Upper lobe of right lung (tissue), 1 donor: Measurements from ENCODE around the gene CCNL2. TPM values are rescaled to one million over a fixed set of nuclear protein-coding genes. Genes with fewer than 3 reads are reported as not detected.

Experiments used
- ATAC-seq: fragments of 200-7000 bp; cut with Tn5 transposase; one replicate; pipeline ENCODE4 v1.9.1; 2020; ENCODE audit warnings: mild to moderate bottlenecking, moderate library complexity
- DNase-seq: peaks from one replicate; pipeline ENCODE4 v3.0.0-alpha.2; 2020
- H3K27ac ChIP-seq: fragments of 200-600 bp; one replicate; pipeline ENCODE4 v1.8.0; 2022
- H3K27me3 ChIP-seq: fragments of 200-600 bp; one replicate; pipeline ENCODE4 v1.8.0; 2022; ENCODE audit warnings: mild to moderate bottlenecking
- H3K36me3 ChIP-seq: fragments of 200-600 bp; one replicate; pipeline ENCODE4 v1.8.0; 2022
- H3K4me1 ChIP-seq: fragments of 200-600 bp; one replicate; pipeline ENCODE4 v1.8.0; 2022
- H3K4me3 ChIP-seq: fragments of 200-600 bp; one replicate; pipeline ENCODE4 v1.8.0; 2022; ENCODE audit warnings: mild to moderate bottlenecking
- H3K9me3 ChIP-seq: fragments of 200-600 bp; one replicate; pipeline ENCODE4 v1.8.0; 2022
- intact Hi-C: fragments of 100-400 bp; cut with DNase I; formaldehyde crosslinking; loops from one replicate; pipeline ENCODE4 v1.11.0; 2022
- total RNA-seq: library from RNA; stranded (reverse); fragmentation: NEBNext Ultra II Directional; extraction: Animal tissue kit (Norgen Biotek cat#: 25700); gene quantifications from one replicate; pipeline ENCODE4 v1.2.1, GENCODE V29; 2021
- TF ChIP-seq, protein P1 (sequence below): fragments of 200-600 bp; IDR thresholded peaks from one replicate; pipeline ENCODE4 v1.8.0; 2022; ENCODE audit warnings: antibody characterized with exemption
- donor health status: DM: no; HTN: yes; CAD: no; lungs with severe emphysema.

Gene CCNL2
- total RNA-seq, 1 donor from 2014 or later, result 165 TPM

DNA sequence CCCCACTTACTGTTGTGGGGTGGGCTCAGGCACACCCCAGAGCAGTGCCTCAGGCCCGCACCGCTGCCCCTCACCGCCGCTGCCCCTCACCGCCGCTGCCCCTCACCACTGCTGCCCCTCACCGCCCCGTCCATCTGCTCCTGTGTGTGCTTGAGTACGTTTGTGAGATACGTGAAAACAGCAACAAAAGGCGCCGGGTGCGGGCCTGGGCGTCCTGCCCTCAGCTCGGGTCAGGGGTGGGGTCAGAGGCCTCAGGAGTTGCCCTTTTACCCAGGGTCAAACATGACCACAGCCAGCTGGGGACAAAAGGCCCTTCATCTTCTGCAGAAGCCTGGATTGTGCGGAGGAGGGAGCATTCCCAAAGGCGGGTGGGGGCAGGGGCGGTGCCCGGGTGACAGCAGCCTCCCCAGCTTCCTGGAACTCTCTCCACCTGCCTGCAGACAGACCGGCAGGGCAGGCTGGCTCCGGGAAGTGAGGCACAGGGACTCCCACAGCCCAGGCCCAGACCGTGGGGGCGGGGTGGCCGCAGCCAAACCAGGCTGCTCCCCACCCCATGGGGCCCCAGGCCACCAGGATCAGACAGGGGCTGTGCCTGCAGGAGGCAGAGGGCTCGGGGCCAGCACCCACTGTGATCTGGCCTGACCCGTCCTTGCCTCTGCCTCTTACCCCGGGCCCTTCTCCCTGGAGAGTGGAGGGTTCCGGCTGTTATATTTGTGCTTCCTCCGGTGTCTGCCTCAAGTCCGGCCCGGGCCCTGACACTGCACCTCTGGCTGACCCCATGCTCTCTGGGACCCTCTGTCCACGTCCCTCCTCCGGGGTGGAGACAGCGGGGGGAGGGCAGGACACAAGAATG, 34.0 kb upstream of the CCNL2 start:
- DNase-seq (peak; percentile 96), ATAC-seq (peak; percentile 75)
- H3K36me3 ChIP-seq, result no peaks in the 10 kb centered on the region
- peaks cover 69% of the 10 kb centered on the region for H3K4me1 ChIP-seq
- H3K4me3 ChIP-seq, result peak overlapping the region; percentile 57
- H3K9me3 ChIP-seq, result no peaks in the 10 kb centered on the region
- TF ChIP-seq, protein P1, sequence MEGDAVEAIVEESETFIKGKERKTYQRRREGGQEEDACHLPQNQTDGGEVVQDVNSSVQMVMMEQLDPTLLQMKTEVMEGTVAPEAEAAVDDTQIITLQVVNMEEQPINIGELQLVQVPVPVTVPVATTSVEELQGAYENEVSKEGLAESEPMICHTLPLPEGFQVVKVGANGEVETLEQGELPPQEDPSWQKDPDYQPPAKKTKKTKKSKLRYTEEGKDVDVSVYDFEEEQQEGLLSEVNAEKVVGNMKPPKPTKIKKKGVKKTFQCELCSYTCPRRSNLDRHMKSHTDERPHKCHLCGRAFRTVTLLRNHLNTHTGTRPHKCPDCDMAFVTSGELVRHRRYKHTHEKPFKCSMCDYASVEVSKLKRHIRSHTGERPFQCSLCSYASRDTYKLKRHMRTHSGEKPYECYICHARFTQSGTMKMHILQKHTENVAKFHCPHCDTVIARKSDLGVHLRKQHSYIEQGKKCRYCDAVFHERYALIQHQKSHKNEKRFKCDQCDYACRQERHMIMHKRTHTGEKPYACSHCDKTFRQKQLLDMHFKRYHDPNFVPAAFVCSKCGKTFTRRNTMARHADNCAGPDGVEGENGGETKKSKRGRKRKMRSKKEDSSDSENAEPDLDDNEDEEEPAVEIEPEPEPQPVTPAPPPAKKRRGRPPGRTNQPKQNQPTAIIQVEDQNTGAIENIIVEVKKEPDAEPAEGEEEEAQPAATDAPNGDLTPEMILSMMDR, result no peak
- intact Hi-C loops, result no loop called here
- H3K27me3 ChIP-seq, result no peaks in the 10 kb centered on the region
- peak overlapping the region; percentile 91 for H3K27ac ChIP-seq

DNA sequence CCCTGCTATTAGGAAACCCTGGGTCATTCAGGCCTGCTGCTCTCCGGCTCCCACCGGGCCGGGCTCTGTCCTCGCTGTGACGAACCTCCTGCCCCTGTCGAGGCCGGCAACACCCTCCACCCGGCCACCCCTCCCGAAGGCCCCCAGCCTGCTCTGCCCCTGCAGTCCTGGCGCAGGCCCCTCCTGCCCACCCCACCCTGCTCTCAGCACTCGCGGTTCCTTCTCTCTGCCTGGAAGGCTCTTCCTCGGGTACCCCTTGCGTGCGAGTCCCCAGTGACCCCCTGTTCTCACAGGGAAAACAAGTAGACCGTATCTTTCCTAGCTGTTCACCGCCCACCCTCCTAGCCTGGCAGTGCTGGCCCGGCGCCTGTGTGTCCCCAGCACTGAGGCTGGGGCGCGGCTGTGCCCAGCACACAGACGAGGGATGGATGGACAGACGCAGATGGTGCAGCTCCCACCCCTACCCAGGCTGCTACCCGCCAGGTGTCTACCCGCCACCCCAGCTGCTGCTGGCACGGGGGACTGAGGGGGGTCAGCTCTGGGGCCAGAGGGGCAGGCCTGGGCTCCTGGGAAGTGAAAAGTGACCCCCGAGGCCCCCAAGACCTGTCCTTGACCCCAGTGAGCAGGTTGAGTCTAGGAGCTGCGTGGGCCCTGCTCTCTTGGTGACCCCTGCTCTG, 33.3 kb upstream of the CCNL2 start:
- no peaks in the 10 kb centered on the region for H3K9me3 ChIP-seq
- TF ChIP-seq, protein P1, result no peak

DNA sequence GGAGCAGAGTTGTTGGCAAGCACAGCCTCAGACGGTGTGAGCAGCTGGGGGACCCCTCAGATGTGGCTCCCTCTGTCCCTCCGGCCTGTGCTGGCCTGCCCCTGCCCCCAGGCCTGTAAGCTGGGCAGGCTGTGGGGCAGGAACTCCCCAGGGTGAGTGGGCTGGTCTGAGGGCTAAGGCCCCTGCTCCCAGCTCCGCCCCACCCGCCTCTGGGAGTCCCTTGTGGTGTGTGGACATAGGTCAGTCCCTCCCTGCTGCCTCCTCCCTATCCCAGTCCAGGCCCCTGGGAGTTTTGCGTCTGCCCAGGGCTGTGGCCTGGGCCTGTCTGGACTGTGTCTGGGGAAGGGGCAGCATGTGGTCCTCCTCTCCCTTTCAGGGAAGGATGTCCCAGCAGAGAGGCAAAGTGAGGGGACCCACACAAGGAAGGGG, 32.7 kb upstream of the CCNL2 start:
- intact Hi-C loops, result no loop called here
- H3K36me3 ChIP-seq, result no peaks in the 10 kb centered on the region
- peak; percentile 52 for ATAC-seq
- H3K27ac ChIP-seq, result peak overlapping the region; percentile 91
- no peaks in the 10 kb centered on the region for H3K27me3 ChIP-seq
- H3K4me3 ChIP-seq, result no peak overlapping the region
- peaks cover 66% of the 10 kb centered on the region for H3K4me1 ChIP-seq
- TF ChIP-seq, protein P1, result no peak
- DNase-seq, result peak; percentile 90
- no peaks in the 10 kb centered on the region for H3K9me3 ChIP-seq

More for the DNA sequence above, 33.3 kb upstream of the CCNL2 start:
- ATAC-seq, result no peak
- H3K27me3 ChIP-seq, result no peaks in the 10 kb centered on the region
- peak overlapping the region; percentile 91 for H3K27ac ChIP-seq
- no peaks in the 10 kb centered on the region for H3K36me3 ChIP-seq
- peak; percentile 67 for DNase-seq
- H3K4me3 ChIP-seq, result peak overlapping the region; percentile 57
- peaks cover 66% of the 10 kb centered on the region for H3K4me1 ChIP-seq
- intact Hi-C loops, result no loop called here

DNA sequence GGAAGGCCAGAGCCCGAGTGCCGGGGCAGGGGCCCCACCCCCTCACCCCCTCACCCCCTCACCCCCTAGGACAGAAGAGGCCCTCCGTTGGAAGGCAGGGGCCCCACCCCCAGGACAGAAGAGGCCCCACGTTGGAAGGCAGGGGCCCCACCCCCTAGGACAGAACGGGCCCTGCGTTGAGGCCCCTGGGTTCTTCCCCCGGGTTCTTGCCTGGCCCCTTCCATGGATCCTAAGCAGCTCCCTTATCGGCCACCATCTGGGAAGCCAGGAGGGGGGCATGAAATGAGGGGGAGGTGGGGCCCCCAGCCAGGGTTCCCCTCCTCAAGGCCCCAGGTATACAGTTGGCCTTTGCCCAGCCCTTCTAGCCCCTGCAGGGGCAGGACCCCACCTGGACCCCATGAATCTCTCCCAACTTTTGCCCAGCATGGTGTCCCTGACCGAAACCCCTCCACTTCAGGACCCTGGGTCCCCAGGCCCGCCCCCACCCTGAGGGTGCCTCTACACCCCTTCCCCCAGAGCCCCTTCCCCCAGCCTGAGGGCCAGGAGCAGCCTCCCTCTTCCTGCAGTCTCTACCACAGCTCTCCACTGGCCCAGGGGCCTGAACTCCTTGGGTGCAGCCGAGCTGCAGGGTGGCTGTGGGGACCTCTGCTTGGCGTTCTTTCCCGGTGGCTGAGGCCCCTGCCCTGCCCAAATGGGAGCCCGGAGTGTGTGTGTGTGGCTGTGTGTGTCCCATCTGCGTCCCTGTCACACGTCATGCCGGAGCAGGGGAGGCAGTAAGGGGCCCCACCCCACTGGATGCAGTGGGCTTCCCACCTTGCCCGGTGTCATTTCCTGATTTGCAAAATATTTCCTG, 32.1 kb upstream of the CCNL2 start:
- H3K27ac ChIP-seq, result peak overlapping the region; percentile 91
- intact Hi-C loops, result no loop called here
- H3K4me1 ChIP-seq, result peaks cover 64% of the 10 kb centered on the region
- no peak overlapping the region for H3K4me3 ChIP-seq
- H3K9me3 ChIP-seq, result no peaks in the 10 kb centered on the region
- H3K27me3 ChIP-seq, result no peaks in the 10 kb centered on the region
- DNase-seq, result peak; percentile 61
- ATAC-seq, result no peak
- TF ChIP-seq, protein P1, result no peak
- H3K36me3 ChIP-seq, result no peaks in the 10 kb centered on the region
